DMS53 (cell line): ENCODE results near the gene FCRL3.

Experiments used
- DNase-seq: peaks from one replicate; lab custom pipeline; 2025; lab: John Stamatoyannopoulos, UW

The FCRL3 gene

DNA sequence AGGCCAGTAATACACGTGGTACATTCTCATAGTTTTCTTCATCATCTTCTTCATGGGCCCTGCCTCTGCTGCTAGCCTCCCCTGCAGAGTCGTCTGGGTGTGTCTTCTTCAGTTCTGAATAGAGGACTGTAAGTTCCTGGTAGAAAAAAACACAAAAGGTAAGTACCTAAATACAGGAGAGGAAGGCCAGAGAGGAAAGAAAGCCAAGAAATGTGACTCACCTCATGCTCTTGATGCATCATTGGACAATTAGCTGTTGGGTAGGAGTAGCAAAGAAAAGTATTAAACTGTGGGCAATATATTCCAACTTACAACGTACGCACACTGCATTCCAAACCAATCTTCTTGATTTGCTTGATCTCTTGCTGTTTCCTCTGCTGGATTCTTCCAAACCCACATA is 21.8 kb downstream of the FCRL3 start:
- peak; percentile 33 for DNase-seq

- peak; percentile 5 for DNase-seq
Measured at GRCh38 chr1:157673008-157673407, 27.6 kb downstream of the FCRL3 start.

DNA sequence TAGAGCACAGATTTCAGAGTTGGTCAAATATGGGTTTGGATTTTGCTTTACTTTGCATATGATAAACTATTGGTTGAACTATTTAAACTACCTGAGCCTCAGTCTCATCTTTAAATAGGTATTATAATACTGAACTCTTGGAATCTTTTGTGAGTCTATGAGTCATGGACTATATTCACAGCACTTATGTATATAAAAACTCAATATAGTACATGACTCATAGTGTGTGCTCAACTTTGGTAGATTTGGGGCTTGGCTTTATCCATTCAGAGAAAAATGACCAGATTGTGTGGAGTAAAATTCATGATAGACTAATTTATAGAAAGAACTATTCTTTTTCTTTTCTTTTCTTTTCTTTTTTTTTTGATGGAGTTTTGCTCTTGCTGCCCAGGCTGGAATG is 28.7 kb downstream of the FCRL3 start:
- DNase-seq = peak; percentile 70

- DNase-seq = no peak
Measured at GRCh38 chr1:157659576-157660247, 40.9 kb downstream of the FCRL3 start.

- no peak for DNase-seq
Measured at GRCh38 chr1:157658571-157658970, 42.0 kb downstream of the FCRL3 start.

GRCh38 chr1:157653494-157653873 is 47.1 kb downstream of the FCRL3 start:
- no peak for DNase-seq

- no peak for DNase-seq
Measured at GRCh38 chr1:157652859-157653493, 47.6 kb downstream of the FCRL3 start.

GRCh38 chr1:157648317-157648716 is 52.3 kb downstream of the FCRL3 start:
- no peak for DNase-seq

GRCh38 chr1:157646144-157646543 is 54.4 kb downstream of the FCRL3 start:
- DNase-seq = no peak

GRCh38 chr1:157641177-157641576 is 59.4 kb downstream of the FCRL3 start:
- DNase-seq = no peak

DNA sequence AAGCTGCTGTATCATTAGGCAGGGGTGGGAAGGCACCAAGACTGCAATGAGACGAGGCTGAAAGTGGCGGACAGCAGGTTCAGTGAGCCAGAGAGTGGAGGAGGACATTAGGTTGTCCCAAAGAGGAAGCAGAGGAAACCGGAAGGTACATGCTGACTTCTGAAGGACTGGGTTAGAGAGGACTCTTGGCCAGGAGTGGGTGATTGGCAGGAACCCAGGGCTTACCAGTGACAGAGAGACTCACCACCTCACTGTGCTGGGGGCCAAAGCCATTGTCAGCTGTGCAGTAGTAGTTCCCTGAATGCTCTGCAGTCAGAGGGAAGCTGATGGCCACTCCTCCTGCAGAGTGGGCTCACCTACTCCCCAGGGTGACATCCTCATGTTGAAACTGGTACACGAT is 60.8 kb downstream of the FCRL3 start:
- no peak for DNase-seq

DNA sequence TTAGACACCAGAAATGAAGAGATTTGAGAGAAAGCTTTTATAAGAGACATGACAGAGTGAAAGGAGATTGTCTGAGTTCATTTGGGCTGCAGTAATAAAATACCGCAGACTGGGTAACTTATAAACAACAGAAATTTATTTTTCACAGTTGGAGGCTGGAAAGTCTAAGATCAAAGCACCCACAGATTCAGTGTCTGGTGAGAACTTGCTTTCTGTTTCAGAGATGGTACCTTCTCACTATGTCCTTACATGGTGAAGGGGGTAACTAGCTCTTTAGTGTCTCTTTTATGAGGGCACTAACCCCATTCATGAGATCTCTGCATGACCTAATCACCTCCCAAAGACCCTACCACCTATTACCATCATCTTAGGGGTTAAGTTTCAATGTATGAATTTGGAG is 71.8 kb downstream of the FCRL3 start:
- DNase-seq = no peak
